ENCODE results near the gene ACSS2. TPM values are rescaled to one million over a fixed set of nuclear protein-coding genes. Genes with fewer than 3 reads are reported as not detected.

Gene ACSS2
- total RNA-seq, 1 donor from 2014 or later = 29.7 TPM

GRCh38 chr20:34927736-34928135, 51.3 kb downstream of the ACSS2 start:
- DNase-seq (ENCODE audit: low read depth) (peak; percentile 78), FAIRE-seq (peak; percentile 36)
- Histone ChIP-seq H3K27me3 (ENCODE audit: control insufficient read depth, insufficient read depth, low read length) (no peaks in the 10 kb centered on the region), H3K36me3 (ENCODE audit: control insufficient read depth, insufficient read depth, low read length) (peaks cover 30% of the 10 kb centered on the region), H3K4me3 (ENCODE audit: low read depth, low read length) (no peak overlapping the region)
- TF ChIP-seq CTCF (IDR thresholded peaks at IDR 0.05; ENCODE audit: insufficient read depth, low read length, severe bottlenecking) = no peak

- DNase-seq (ENCODE audit: low read depth) (no peak), FAIRE-seq (no peak)
Measured at GRCh38 chr20:34928411-34928810, 52.0 kb downstream of the ACSS2 start.

GRCh38 chr20:34931771-34932170, 55.4 kb downstream of the ACSS2 start:
- no peak overlapping the region for H3K4me3 ChIP-seq (ENCODE audit: low read depth, low read length)
- FAIRE-seq (no peak), DNase-seq (ENCODE audit: low read depth) (no peak)
- H3K36me3 ChIP-seq (ENCODE audit: control insufficient read depth, insufficient read depth, low read length) = peaks cover 26% of the 10 kb centered on the region
- no peak for TF ChIP-seq CTCF (IDR thresholded peaks at IDR 0.05; ENCODE audit: insufficient read depth, low read length, severe bottlenecking)
- no peaks in the 10 kb centered on the region for H3K27me3 ChIP-seq (ENCODE audit: control insufficient read depth, insufficient read depth, low read length)

More at GRCh38 chr20:34928411-34928810, 52.0 kb downstream of the ACSS2 start:
- Histone ChIP-seq H3K36me3 (ENCODE audit: control insufficient read depth, insufficient read depth, low read length) (peaks cover 31% of the 10 kb centered on the region), H3K4me3 (ENCODE audit: low read depth, low read length) (no peak overlapping the region), H3K27me3 (ENCODE audit: control insufficient read depth, insufficient read depth, low read length) (no peaks in the 10 kb centered on the region)
- TF ChIP-seq CTCF (IDR thresholded peaks at IDR 0.05; ENCODE audit: insufficient read depth, low read length, severe bottlenecking) = no peak

GRCh38 chr20:34938466-34939163, 62.2 kb downstream of the ACSS2 start:
- Histone ChIP-seq H3K36me3 (ENCODE audit: control insufficient read depth, insufficient read depth, low read length) (peaks cover 30% of the 10 kb centered on the region), H3K27me3 (ENCODE audit: control insufficient read depth, insufficient read depth, low read length) (no peaks in the 10 kb centered on the region), H3K4me3 (ENCODE audit: low read depth, low read length) (no peak overlapping the region)
- FAIRE-seq = no peak
- no peak for DNase-seq (ENCODE audit: low read depth)
- no peak for TF ChIP-seq CTCF (IDR thresholded peaks at IDR 0.05; ENCODE audit: insufficient read depth, low read length, severe bottlenecking)

GRCh38 chr20:34940081-34940481, 63.7 kb downstream of the ACSS2 start:
- DNase-seq (ENCODE audit: low read depth) (no peak), FAIRE-seq (no peak)
- Histone ChIP-seq H3K36me3 (ENCODE audit: control insufficient read depth, insufficient read depth, low read length) (peaks cover 28% of the 10 kb centered on the region), H3K4me3 (ENCODE audit: low read depth, low read length) (no peak overlapping the region), H3K27me3 (ENCODE audit: control insufficient read depth, insufficient read depth, low read length) (no peaks in the 10 kb centered on the region)
- TF ChIP-seq CTCF (IDR thresholded peaks at IDR 0.05; ENCODE audit: insufficient read depth, low read length, severe bottlenecking) = no peak

- FAIRE-seq (no peak), DNase-seq (ENCODE audit: low read depth) (peak; percentile 45)
Measured at GRCh38 chr20:34941226-34941625, 64.8 kb downstream of the ACSS2 start.

More at GRCh38 chr20:34941226-34941625, 64.8 kb downstream of the ACSS2 start:
- no peak overlapping the region for H3K4me3 ChIP-seq (ENCODE audit: low read depth, low read length)
- no peak for TF ChIP-seq CTCF (IDR thresholded peaks at IDR 0.05; ENCODE audit: insufficient read depth, low read length, severe bottlenecking)
- H3K27me3 ChIP-seq (ENCODE audit: control insufficient read depth, insufficient read depth, low read length) = no peaks in the 10 kb centered on the region
- peaks cover 27% of the 10 kb centered on the region for H3K36me3 ChIP-seq (ENCODE audit: control insufficient read depth, insufficient read depth, low read length)

Data from bronchial epithelial cell (primary cell).